ENCODE results near the gene KRTAP5-5. TPM values are rescaled to one million over a fixed set of nuclear protein-coding genes. Genes with fewer than 3 reads are reported as not detected.
"Not testable (repeated sequence)": the region's sequence is repeated elsewhere in the genome, so short reads cannot be mapped to it uniquely, and the experiment has no call there.

Gene KRTAP5-5
- total RNA-seq, 1 experiment from 2014 or later: not detected

DNA sequence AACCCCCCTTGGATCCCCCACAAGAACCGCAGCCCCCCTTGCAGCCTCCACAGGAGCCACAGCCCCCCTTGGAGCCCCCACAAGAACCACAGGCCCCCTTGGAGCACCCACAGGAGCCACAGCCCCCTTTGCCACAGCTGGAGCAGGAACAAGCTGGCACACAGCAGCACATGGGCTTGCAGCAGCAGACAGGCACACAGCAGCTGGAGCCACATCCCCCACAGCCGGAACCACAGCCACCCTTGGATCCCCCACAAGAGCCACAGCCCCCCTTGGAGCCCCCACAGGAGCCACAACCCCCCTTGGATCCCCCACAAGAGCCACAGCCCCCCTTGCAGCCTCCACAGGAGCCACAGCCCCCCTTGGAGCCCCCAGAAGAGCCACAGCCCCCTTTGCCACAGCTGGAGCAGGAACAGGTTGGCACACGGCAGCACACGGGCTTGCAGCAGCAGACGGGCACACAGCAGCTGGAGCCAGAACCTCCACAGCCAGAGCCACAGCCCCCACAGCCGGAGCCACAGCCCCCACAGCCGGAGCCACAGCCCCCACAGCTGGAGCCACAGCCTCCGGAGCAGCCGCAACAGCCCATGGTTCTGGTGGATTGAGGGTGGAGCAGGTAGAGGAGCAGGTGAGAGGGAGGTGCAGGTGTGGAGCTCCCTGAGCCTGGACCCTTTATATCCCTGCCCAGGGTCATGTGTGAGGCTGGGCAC, 44.8 kb upstream of the KRTAP5-5 start, which contains the start of gene KRTAP5-1:
TSS of gene KRTAP5-1 (minus strand) at position 623 of the 710 bp plus-strand sequence. CDS start at position 589, 34 bp downstream.
- H3K4me1 ChIP-seq (ENCODE audit: insufficient read depth, low read length); H2BK15ac ChIP-seq (ENCODE audit: low read depth, low read length); H3K14ac ChIP-seq (ENCODE audit: insufficient read depth, low read length); H3K79me2 ChIP-seq (ENCODE audit: insufficient read depth, low read length); H3K18ac ChIP-seq (ENCODE audit: insufficient read length, low read depth, low read length); H4K91ac ChIP-seq (ENCODE audit: insufficient read length, low read depth, low read length); H3K23me2 ChIP-seq (ENCODE audit: insufficient read length, low read depth, low read length, poor library complexity, severe bottlenecking); H4K20me1 ChIP-seq (ENCODE audit: control insufficient read depth, insufficient read depth, insufficient read length); H3K9ac ChIP-seq (ENCODE audit: extremely low read depth, insufficient read length, low read length); H3K27me3 ChIP-seq (ENCODE audit: insufficient read depth, low read length); H3K56ac ChIP-seq (ENCODE audit: insufficient read length, low read depth, low read length); DNase-seq; H3K79me1 ChIP-seq (ENCODE audit: insufficient read depth, low read depth, low read length, poor library complexity, severe bottlenecking); H3K4me3 Mint-ChIP-seq; H3T11ph ChIP-seq (ENCODE audit: low read length); H2AK5ac ChIP-seq (ENCODE audit: insufficient read length, low read length); H3K27ac Mint-ChIP-seq; H3K4me1 Mint-ChIP-seq; H3K27ac ChIP-seq (ENCODE audit: insufficient read length, low read depth, low read length); H3K4me2 ChIP-seq (ENCODE audit: insufficient read depth, insufficient read length, low read length); H2BK20ac ChIP-seq (ENCODE audit: low read depth, low read length, poor library complexity, severe bottlenecking); H3K23ac ChIP-seq (ENCODE audit: insufficient read length, low read depth, low read length); H3K9me3 ChIP-seq (ENCODE audit: control insufficient read depth, low read depth, low read length); H2BK12ac ChIP-seq (ENCODE audit: insufficient read length, low read depth, low read length); H3K36me3 Mint-ChIP-seq (ENCODE audit: insufficient read depth in 1 of 3, low read depth in 3 of 3); H3K4ac ChIP-seq (ENCODE audit: low read depth, low read length); H2BK5ac ChIP-seq (ENCODE audit: insufficient read length, low read length); H2BK120ac ChIP-seq (ENCODE audit: low read depth, low read length, poor library complexity, severe bottlenecking); H2AFZ ChIP-seq (ENCODE audit: low read length); H4K8ac ChIP-seq (replicated peaks; ENCODE audit: insufficient read length, low read depth, low read length); H4K5ac ChIP-seq (ENCODE audit: insufficient read length, low read depth, low read length); H3K9me3 Mint-ChIP-seq: not testable (repeated sequence)
- no CpG with 5 or more reads among the region's 9 CpGs for WGBS (ENCODE audit: extremely low coverage, insufficient read length, low lambda C conversion rate)
- peaks cover 45% of the 10 kb centered on the region for H3K27me3 Mint-ChIP-seq (ENCODE audit: low read depth)
